ENCODE measurements around the gene KRT37.

KRT37 gene

DNA sequence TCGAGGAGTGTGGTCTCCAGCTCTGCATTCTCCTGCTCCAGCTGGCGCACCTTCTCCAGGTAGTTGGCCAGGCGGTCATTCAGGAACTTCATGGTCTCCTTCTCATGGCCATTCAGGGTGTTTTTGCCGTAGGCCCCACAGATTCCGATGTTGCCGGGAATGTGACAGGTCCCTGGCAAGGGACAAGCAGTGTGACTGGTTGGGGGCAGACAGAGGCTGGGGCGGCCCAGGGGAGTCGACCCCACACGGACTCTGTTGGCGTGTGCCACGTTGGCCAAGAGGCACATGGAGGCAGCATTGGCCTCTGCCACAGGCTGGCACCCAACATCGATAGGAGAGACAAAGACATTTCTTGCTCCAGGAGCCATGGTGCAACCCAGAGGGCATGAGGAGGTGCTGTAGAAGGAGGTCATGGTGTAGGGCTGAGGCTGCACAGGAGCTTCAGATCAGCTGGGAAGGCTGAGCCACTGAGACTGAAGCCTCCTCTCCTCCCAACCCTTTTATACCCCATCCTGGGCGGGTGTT, at the start of gene KRT37:
TSS of gene KRT37 (minus strand) at position 475 of the 525 bp plus-strand sequence. CDS start at position 413, 62 bp downstream.
- no peak for DNase-seq

DNA sequence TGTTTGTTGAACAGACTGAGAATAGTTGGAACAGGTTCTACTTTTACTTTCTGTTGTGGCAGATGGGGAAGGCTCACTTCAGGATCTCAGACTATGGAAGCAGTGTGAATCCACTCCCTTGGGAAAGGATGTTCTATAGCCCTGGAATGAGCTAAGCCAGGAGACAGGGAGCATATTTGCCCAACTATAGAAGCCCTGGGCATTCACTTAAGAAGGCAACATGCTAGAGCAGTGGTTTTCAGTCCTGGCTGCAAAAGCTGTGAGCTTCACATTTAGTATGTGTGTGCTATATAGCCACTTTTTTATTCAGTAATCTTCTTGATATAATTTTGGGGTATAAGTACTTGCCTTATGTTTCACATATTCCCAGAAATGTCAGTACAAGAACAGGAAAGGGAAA, 44.0 kb upstream of the KRT37 start:
- no peak for DNase-seq

DNA sequence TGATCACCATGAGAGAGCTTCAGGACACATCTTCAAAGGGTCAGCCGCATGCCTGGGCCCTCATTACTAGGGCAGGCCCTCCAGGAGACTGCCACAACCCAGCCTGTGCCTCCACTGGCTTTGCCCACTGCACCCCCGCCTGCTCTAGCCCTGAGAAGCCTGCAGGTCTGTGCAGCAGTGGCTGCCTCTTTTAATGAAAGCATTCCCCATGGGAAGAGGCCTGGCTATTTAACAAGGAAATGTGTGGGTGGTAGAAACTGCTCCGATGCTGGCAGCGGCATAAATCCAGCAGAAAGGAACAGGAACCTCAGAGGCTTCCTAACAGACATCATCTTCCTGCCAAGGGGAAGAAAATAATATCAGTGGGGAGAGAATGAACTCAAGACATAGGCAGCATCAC, 43.2 kb upstream of the KRT37 start:
- DNase-seq: no peak

GRCh38 chr17:41466988-41467387, 42.6 kb upstream of the KRT37 start, which contains the start of gene KRT32:
TSS of gene KRT32 (minus strand) at chr17:41467386. CDS start at chr17:41467325, 61 bp downstream.
- no peak for DNase-seq

- DNase-seq: no peak
Measured at GRCh38 chr17:41464682-41465081, 40.3 kb upstream of the KRT37 start.

- no peak for DNase-seq
Measured at GRCh38 chr17:41464173-41464572, 39.8 kb upstream of the KRT37 start.

- no peak for DNase-seq
Measured at GRCh38 chr17:41463746-41464145, 39.4 kb upstream of the KRT37 start.

- DNase-seq: no peak
Measured at GRCh38 chr17:41462705-41463104, 38.3 kb upstream of the KRT37 start.

- no peak for DNase-seq
Measured at GRCh38 chr17:41457676-41458075, 33.3 kb upstream of the KRT37 start.

- DNase-seq: no peak
Measured at GRCh38 chr17:41456204-41456603, 31.8 kb upstream of the KRT37 start.

- no peak for DNase-seq
Measured at GRCh38 chr17:41455236-41455635, 30.9 kb upstream of the KRT37 start.

GRCh38 chr17:41453066-41453465, 28.7 kb upstream of the KRT37 start:
- DNase-seq: no peak

DNA sequence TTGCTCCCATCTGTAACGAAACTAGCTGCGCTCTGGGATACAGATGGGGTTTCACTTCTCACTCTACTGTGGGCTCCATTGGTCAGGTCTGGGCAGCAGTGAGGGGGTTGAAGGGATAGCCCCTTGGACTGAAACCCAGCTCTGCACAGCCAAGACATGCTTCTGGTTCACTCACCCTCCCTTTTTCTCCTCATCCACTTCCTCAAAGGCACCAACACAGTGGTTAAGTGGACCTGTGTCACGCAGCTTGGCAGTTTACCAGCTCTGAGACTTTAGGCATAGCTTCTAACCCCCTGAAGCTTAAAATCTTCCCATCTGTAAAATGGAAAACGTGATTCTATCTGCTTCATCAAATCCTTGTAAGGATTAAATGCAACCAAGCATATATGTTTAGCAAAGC, 27.9 kb upstream of the KRT37 start:
- DNase-seq: no peak

GRCh38 chr17:41451154-41451728, 26.9 kb upstream of the KRT37 start:
- no peak for DNase-seq

DNA sequence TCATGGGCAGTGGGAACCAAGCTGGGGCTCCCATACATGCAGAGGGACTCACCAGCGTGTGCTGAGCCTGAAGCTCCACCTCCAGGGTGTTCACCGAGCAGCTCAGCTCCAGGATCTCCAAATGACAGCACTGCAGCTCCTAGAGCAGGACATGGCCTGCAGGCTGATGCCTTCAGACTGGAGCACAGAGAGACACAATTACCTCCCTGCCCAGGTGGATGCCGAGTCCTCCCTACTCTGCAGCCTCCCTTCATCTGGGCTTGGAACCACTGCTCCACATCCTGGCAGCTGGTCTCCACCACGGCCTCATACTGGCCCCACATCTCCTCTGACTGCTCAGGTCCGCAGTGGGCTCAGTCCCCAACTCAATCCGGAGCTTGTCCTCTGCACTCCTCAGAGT, 24.6 kb upstream of the KRT37 start:
- no peak for DNase-seq

- DNase-seq: no peak
Measured at GRCh38 chr17:41448506-41448905, 24.1 kb upstream of the KRT37 start.

DNA sequence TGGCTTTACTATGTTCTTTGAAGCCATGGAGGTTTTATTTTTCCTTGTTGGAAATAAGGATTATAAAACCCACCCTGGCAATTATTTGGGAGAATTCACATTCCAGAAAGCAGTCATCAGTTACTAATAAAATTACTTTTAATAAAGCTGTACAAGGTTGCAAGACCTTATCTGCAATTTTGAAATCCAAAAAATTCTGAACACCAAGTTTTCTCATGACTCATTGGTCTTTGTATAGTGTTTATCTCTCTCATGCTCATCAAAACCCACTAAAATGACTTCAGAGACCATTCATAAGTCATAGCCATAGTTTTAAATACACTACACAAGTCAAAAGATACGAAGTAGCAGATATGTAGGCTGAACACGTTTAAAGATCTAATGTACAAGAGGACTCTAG, 22.4 kb upstream of the KRT37 start:
- DNase-seq: no peak

DNA sequence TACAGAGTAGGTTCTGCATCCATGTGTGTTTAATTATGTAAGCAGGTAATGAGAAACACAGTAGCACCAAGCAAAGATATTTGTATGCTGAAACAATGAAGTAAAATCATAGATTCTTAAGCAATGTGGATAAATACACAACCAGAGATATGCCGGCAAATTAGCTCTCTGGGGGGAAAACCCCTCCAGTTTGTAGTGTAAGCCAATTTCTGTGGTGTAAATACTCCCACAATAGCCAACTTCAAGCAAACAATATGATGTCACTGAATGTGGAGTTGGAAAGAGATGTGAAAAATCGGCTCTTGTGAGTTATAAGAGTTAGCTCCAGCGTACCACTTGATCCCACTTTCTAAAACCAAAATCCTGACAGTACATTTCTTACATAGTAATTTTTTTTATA, 20.3 kb upstream of the KRT37 start:
- DNase-seq: no peak

- no peak for DNase-seq
Measured at GRCh38 chr17:41444186-41444585, 19.8 kb upstream of the KRT37 start.

- DNase-seq: no peak
Measured at GRCh38 chr17:41442739-41443138, 18.4 kb upstream of the KRT37 start.

GRCh38 chr17:41440531-41441033, 16.2 kb upstream of the KRT37 start, which contains the start of gene KRT38:
TSS of gene KRT38 (minus strand) at chr17:41440983. CDS start at chr17:41440921, 62 bp downstream.
- DNase-seq: no peak

- no peak for DNase-seq
Measured at GRCh38 chr17:41439375-41439774, 15.0 kb upstream of the KRT37 start.

DNA sequence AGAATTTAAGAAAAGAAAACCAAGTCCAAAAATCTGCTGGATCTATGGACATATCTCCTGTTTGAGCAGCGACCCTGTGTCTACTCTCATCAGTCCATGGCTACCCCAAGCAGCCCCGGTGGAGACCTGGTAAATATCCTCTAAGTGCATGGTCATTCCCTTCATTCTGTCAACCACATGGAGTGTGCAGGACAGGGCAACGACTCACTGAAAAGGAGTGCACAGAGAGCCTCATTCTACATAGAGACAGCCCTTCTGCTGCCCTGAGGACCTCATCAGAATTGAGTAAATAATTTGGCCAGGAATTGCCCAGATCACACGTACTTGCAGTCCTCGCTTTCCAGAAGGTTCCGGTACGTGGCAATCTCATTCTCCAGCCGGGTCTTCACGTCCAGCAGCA, 13.4 kb upstream of the KRT37 start:
- DNase-seq: no peak

- DNase-seq: no peak
Measured at GRCh38 chr17:41437254-41437653, 12.9 kb upstream of the KRT37 start.

- DNase-seq: no peak
Measured at GRCh38 chr17:41434415-41434814, 10.0 kb upstream of the KRT37 start.

Measured in NCI-H2029 (cell line).